ACHN (cell line): ENCODE results near the gene AP3S1.
"Not testable (repeated sequence)": the region's sequence is repeated elsewhere in the genome, so short reads cannot be mapped to it uniquely, and the experiment has no call there.

Experiments
- DNase-seq: peaks from one replicate; pipeline ENCODE4 v3.0.0-alpha.2; 2015
- in situ Hi-C: cut with HindIII; loops from 2 replicates; pipeline ENCODE4 v1.10.0; 2017; ENCODE audit warnings: low sequenced_read_pairs, low pct_ligation_motif_present, low pct_unique_long_range_greater_than_20kb

The AP3S1 gene

DNA sequence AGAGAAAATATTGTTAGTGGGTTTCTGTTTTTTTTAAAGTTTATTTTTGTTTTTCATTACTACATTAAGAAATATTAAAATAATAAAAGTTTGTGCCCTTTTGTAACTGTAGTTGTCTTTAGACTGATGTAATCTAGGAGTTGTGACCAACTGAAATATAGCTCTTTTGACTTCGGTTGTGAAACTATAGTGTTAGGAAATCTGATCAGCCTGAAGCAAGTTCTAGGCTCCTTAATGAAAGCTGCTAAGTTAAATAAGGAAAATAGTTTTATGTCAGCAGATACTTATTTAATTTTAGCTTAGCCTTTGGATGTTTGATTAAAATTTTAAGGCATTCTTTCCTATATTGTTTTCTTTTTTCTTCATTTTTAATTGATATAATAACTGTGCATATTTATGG is 14.2 kb downstream of the AP3S1 start:
- no peak for DNase-seq
- in situ Hi-C loops = no loop called here

DNA sequence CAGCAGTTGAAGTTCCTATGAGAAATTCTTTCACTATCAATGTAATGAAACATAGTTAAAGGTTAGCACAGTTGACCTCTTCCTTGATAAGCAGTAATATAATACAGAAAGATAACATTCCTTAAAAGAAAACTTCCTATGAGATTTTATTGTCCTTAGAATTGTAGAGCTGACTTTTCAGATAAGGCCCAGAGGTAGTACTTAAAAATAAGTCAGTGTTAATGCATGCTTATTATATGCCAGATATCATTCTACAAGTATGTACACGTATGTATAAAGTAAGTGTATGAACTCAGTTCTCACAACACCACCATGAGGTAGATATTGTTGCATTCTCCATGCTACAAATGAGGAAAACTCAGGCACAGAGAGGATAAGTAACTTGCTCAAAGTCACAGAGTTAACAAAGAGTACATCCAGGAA is 15.3 kb downstream of the AP3S1 start:
- in situ Hi-C loops = no loop called here
- no peak for DNase-seq

DNA sequence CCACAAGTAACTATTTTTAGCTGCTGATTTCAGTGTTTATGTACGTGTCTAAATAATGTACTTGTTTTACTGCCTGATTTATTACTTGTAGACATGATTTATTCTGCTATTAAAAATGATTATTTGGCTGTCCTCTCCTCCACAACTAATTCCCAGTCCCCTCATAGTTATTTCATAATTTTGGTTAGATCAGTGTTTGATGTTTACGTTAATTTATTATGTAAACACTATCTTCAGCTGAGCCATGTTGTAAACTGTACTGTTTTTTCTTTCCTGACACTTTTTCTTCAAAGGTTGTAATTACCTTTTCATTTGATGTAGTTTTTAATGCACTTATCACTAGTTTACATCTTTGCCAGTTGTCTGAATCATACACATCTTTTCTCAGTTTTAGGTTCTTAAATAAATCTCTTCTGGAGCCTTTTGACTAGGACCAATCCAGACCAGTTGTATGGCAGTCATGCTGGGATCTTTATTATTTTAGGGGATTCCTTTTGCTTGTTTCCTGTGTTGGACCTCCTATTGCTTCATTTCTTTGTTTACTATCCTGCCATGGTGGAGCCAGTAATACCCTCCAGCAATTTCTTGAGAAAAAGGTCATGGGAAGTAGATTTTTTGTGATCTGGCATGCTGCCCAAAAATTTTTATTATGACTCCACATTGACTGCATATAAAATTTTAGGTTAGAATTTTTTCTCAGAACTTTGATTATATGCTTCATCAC is 16.1 kb downstream of the AP3S1 start:
- in situ Hi-C loops = no loop called here
- DNase-seq = no peak

DNA sequence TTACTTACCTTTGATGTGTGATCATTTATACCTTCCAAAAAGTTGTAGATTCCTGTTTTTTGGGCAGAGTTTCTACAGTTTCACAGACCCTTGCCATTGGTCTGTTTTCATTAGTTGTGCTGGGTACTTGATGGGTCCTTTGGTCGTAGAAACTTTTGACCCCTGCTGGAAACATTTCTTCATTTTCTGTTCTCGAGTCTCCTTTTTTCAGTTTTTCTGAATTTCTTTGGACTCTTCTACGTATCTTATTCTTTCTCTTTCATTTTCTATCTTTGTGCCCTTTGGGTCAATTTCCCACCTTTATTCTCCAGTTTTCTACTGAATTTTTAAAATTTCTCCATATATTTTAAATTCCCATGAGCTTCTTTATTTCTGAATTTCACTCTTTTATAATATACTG is 16.7 kb downstream of the AP3S1 start:
- in situ Hi-C loops = no loop called here
- DNase-seq = no peak

DNA sequence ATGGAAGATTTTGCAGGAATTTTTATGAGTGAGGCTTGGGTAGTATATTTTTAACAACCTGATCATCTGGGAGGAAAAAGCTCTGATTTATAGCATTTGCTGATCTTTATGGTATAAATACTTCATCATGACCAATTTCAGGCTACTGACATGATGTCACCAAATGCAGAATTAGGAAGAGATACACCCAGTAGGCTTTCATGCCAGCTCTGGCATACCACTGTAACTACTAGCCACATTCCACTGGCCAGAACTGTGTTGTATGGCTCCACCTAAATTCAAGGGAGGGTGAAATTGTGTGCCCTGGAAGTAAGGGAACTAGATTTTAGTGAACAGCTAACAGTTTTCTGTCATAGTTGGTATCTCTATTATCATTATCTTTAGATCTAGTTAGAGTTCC is 17.6 kb downstream of the AP3S1 start:
- DNase-seq = no peak
- in situ Hi-C loops = no loop called here

DNA sequence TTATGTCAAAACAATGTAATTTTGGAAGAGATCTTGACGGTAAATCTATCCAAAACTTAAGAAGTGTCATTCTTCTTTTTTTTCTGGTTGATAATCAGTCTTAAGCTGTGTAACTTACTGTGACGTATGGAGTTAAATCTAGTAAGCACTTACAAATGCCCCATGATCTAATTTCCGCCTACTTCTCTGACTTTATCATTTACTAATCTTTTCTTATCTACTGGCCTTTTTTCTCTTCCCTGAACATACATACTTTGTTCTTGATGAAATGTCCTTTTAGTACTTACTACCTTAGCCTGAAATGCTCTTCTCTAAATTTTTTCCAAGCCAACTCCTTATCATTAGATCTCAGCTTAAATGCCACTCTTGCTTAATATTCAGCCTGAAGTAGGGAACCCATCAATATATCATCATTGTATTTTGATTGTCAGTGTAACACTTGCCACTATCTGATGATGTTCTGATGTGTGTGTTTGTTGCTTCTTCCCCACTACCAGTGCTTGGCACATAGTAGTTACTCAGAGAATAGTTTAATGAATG is 27.6 kb downstream of the AP3S1 start:
- DNase-seq = no peak
- in situ Hi-C loops = no loop called here

DNA sequence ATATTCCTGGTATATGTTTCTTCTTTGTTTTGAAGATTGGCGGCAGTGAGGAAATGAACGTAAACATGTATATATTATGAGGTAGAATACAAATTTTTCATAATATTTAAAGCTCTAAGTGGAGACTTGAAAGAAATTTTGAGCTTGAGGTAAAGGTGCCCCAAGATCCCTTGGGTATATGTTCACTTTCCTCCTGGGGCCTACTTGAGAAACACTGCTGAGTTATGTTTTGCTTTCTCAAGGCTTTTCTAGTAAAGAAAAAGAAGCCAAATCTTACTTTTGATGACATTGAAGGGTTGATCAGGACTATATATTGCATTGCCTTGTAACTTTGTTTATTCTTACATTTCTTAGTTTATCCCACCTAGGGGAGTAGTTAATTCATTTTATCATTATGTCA is 30.7 kb downstream of the AP3S1 start:
- in situ Hi-C loops = no loop called here
- DNase-seq = no peak

DNA sequence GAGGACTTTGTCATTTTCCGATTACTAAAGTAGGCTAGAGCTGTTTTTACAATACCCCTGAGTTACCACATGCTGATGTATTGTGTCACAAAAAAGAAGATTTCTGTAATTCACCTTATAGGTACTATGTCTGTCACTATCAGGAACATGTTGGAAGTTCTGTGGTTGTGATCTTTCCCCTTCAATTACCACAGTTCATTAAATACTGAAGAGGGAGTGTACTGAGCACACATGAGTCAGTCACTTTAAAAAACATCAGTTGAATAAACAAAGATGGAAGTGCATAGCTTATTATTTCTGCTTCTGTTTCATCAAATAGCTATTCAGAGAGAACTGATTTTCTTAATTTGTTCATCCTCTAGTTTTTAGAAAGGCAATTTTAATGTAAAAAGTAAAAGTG is 31.7 kb downstream of the AP3S1 start:
- DNase-seq = no peak
- in situ Hi-C loops = no loop called here

DNA sequence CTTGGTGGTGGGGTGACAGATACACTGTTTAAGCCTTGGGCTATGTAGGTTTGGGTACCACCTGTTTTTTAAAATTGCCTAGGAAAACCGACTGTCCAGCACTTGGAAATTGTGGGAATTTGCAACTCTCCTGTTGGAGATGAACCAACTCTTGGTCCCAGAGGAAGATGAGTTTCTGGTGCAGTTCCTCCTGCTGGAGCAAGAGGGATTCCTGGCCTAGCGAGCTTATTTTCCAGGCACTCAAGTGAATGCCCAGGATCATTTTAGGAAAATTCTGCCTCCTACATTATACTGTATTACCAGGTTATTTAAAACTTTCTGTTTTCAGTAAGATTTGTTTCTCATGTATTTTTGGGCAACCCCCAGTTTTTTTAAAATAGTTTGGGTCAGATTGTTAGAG is 33.7 kb downstream of the AP3S1 start:
- no peak for DNase-seq
- in situ Hi-C loops = no loop called here

DNA sequence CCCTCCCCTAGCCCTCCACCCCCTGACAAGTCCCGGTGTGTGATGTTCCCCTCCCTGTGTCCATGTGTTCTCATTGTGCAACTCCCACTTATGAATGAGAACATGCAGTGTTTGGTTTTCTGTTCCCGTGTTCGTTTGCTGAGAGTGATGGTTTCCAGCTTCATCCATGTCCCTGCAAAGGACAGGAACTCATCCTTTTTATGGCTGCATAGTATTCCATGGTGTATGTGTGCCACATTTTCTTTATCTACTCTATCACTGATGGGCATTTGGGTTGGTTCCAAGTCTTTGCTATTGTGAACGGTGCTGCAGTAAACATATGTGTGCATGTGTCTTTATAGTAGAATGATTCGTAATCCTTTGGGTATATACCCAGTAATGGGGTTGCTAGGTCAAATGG is 35.6 kb downstream of the AP3S1 start:
- in situ Hi-C loops, DNase-seq: not testable (repeated sequence)

DNA sequence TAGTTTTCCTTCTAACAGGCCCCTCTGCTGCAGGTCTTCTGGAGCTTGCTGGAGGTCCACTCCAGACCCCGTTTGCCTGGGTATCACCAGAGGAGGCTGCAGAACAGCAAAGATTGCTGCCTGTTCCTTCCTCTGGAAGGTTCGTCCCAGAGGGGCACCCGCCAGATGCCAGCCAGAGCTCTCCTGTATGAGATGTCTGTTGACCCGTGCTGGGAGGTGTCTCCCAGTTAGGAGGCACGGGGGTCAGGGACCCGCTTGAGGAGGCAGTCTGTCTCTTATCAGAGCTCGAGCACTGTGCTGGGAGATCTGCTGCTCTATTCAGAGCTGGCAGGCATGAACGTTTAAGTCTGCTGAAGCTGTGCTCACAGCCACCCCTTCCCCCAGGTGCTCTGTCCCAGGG is 40.7 kb downstream of the AP3S1 start:
- in situ Hi-C loops, DNase-seq: not testable (repeated sequence)

DNA sequence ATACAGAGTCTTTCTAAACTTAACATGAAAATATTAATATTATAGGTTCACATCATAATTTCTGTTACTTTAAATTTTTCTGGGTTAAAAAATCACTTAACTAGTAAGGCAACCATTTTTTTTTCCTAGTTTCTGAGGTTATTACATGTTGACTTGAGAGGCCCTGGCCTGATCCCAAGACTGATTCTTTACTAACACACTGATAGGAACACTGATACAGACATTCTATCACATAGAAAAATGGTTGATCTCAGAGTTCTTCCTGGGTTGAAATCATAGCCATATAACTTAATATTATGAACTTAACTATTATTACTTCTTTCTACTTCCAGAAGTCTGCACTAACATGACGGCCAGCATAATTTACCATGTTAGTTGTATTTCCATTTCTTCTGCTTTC is 43.0 kb downstream of the AP3S1 start:
- DNase-seq = no peak
- in situ Hi-C loops = no loop called here

DNA sequence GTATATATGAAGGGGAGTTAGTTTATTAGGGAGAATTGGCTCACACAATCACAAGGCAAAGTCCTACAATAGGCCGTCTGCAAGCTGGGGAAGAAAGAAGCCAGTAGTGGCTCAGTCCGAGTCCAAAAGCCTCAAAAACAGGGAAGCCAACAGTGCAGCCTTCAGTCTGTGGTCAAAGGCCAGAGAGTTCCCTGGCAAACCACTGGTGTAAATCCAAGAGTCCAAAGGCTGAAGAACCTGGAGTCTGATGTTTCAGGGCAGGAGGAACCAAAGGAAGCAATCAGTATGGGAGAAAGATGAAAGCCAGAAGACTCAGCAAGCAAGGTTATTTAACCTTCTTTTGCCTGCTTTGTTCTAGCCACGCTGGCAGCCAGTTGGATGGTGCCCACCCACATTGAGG is 43.5 kb downstream of the AP3S1 start:
- DNase-seq, in situ Hi-C loops: not testable (repeated sequence)

DNA sequence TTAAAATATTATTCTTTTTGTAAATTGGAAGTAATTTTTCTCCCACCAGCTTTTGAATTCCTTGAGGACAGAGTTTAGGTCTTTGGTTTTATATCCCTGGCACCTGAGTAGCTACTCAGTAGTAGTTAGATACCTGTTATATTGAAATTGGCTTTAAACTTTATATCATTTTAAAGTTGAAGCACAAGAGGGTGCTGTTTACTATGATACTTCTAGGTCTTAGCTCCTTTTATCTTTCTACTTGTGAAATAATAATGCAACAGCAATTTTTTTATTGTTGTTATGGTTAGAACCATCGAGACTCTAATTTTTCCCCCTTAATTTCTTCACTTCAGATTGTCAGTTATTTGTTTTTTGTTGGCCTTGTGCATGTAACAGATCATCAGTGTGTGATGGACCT is 46.3 kb downstream of the AP3S1 start:
- DNase-seq = peak; percentile 26
- in situ Hi-C loops = no loop called here

DNA sequence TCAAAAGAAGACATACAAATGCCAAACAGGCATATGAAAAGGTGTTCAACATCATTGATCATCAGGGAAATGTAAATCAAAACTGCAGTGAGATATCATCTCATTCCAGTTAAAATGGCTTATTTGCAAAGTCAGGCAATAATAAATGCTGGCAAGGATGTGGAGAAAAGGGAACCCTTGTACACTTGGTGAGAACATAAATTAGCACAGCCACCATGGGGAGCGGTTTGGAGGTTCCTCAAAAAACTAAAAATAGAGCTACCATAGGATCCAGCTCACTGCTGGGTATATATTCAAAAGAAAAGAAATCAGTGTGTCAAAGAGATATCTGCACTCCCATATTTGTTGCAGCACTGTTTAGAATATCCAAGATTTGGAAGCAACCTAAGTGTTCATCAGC is 50.3 kb downstream of the AP3S1 start:
- in situ Hi-C loops = no loop called here
- DNase-seq = no peak

DNA sequence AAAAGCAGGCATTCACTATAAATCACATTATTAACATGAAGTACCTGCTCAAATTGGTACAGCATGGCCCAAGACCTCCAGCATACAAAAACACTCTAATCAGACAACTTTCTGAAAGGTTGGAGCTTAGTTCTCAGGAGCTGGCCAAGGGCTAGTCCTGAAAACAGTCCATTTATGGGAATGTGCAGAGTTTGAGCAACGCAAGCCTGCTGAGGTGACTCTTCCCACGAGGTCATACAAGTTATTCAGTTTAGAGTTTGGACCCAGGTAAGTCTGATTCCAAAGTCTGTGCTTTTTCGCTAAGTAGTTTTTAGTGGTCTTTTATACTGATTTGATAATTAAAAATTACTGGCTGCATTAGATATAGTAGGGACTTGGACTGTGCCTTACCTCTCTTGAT is 52.6 kb downstream of the AP3S1 start:
- DNase-seq = no peak
- in situ Hi-C loops = no loop called here

DNA sequence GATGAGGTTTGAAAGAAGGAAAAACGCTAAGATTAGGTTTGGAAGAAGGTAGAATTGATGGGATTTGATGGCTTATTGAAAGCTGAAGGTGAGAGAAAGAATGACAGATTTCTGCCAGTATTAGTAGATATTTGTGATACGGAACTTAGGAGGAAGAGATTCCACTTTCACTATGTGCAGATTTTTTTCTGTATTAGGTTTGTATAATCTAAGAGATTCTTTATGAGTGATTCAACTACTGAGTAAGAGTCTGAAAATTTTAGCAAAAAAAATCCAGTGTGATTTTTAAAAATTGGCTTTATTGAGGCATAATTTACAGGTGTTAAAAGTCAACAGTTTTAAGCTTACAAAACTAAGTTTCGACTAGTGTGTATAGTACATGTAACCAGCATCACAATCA is 54.1 kb downstream of the AP3S1 start:
- DNase-seq = no peak
- in situ Hi-C loops = no loop called here

DNA sequence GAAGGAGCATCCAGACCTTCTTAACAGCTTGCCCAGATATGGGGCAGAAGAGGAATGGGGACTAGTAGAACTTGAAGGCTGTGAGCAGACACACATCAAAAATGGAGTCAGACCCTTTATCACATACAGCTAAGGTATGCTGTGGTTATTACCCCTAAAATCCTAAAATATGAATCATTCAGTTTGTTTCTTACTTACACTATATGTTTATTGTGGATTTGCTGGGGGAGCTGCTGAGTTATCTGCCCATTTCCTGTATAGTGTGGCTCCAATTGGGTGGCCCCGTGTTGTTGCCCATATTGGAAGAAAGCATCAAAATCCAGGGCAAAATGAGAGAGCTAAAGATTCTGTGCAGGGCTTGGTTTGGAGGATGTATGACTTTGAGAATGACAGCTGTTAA is 56.9 kb downstream of the AP3S1 start:
- in situ Hi-C loops = no loop called here
- DNase-seq = no peak

DNA sequence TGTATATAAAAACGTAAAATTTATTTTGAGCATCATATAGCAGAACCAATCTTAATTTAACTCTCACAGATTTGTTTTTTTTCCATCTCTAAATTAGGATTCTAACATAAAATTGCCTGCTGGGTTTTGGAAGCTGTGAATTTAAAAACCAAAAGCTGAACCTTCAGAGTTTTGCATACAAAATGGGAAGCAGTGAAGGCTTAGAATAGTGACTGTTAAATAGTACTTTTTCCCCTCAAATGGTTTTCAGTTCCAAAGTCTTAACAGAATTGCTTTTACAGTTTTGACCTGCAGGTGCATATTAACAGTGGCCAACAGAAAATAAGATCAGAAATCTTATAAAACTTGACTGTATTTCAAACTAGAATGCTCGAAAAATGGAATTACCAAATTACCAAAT is 65.4 kb downstream of the AP3S1 start:
- in situ Hi-C loops = no loop called here
- no peak for DNase-seq

DNA sequence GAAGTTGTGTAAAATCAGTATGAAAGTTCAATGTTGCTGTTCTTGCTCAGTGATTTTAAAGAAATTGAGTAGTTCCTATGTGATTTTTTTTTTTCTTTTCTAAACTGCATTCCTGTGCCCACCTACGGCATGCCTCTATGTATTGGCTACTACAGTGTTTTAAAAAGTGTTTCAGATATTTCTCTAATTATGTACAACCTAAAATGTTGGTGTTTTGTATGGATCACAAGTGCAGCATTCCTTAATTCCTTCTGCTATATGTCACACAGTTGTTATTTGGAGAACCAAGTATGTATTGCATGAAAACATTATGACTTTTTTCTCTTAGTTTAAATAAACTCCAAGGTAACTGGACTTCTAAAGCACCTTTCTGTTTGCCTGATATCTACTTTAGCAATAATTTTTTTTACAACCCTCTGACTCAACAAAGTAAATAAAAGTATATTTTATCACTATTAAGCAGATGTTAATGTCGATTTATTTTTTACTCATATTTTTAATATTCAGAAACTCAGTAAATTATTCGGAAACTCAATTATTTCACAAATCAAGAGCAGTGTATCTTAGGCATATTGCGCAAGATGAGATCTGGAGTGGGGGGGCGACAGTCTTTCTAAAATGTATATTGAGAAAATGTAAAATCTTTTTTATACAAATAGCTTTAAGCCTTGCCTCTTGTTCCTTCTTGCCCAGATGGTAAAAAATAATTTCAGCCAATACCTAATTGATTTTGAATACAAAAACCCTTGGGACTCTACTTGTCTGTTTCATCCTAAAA is 72.1 kb downstream of the AP3S1 start:
- in situ Hi-C loops, DNase-seq: not testable (repeated sequence)
